ENCODE results near the gene KIAA1549.

KIAA1549 gene

GRCh38 chr7:138881579-138882188, 99.5 kb downstream of the KIAA1549 start:
- DNase-seq (ENCODE audit: low read depth): no peak

- peak; percentile 24 for DNase-seq (ENCODE audit: low read depth)
Measured at GRCh38 chr7:138880881-138881578, 100.2 kb downstream of the KIAA1549 start.

- DNase-seq (ENCODE audit: low read depth): no peak
Measured at GRCh38 chr7:138879356-138879755, 101.8 kb downstream of the KIAA1549 start.

GRCh38 chr7:138878856-138879255, 102.3 kb downstream of the KIAA1549 start:
- DNase-seq (ENCODE audit: low read depth): no peak

GRCh38 chr7:138878051-138878450, 103.1 kb downstream of the KIAA1549 start:
- DNase-seq (ENCODE audit: low read depth): no peak

- DNase-seq (ENCODE audit: low read depth): no peak
Measured at GRCh38 chr7:138876326-138876725, 104.9 kb downstream of the KIAA1549 start.

GRCh38 chr7:138875794-138876193, 105.4 kb downstream of the KIAA1549 start:
- DNase-seq (ENCODE audit: low read depth): no peak

GRCh38 chr7:138873220-138873892, 107.8 kb downstream of the KIAA1549 start:
- DNase-seq (ENCODE audit: low read depth): no peak

GRCh38 chr7:138872576-138872975, 108.6 kb downstream of the KIAA1549 start:
- DNase-seq (ENCODE audit: low read depth): no peak

- DNase-seq (ENCODE audit: low read depth): no peak
Measured at GRCh38 chr7:138871814-138872090, 109.4 kb downstream of the KIAA1549 start.

GRCh38 chr7:138871065-138871813, 110.0 kb downstream of the KIAA1549 start:
- DNase-seq (ENCODE audit: low read depth): no peak

- DNase-seq (ENCODE audit: low read depth): no peak
Measured at GRCh38 chr7:138869353-138869752, 111.8 kb downstream of the KIAA1549 start.

GRCh38 chr7:138868711-138869110, 112.5 kb downstream of the KIAA1549 start:
- DNase-seq (ENCODE audit: low read depth): no peak

- DNase-seq (ENCODE audit: low read depth): no peak
Measured at GRCh38 chr7:138867744-138868143, 113.4 kb downstream of the KIAA1549 start.

GRCh38 chr7:138866353-138866752, 114.8 kb downstream of the KIAA1549 start:
- no peak for DNase-seq (ENCODE audit: low read depth)

GRCh38 chr7:138865843-138866242, 115.3 kb downstream of the KIAA1549 start:
- DNase-seq (ENCODE audit: low read depth): no peak

GRCh38 chr7:138864667-138865066, 116.5 kb downstream of the KIAA1549 start:
- peak; percentile 73 for DNase-seq (ENCODE audit: low read depth)

GRCh38 chr7:138863931-138864330, 117.3 kb downstream of the KIAA1549 start:
- DNase-seq (ENCODE audit: low read depth): no peak

GRCh38 chr7:138861051-138861450, 120.1 kb downstream of the KIAA1549 start:
- no peak for DNase-seq (ENCODE audit: low read depth)

GRCh38 chr7:138857728-138858127, 123.5 kb downstream of the KIAA1549 start:
- DNase-seq (ENCODE audit: low read depth): no peak

- no peak for DNase-seq (ENCODE audit: low read depth)
Measured at GRCh38 chr7:138854115-138854645, 127.0 kb downstream of the KIAA1549 start.

GRCh38 chr7:138853448-138853847, 127.7 kb downstream of the KIAA1549 start:
- no peak for DNase-seq (ENCODE audit: low read depth)

- no peak for DNase-seq (ENCODE audit: low read depth)
Measured at GRCh38 chr7:138852469-138852868, 128.7 kb downstream of the KIAA1549 start.
